ENCODE data around the gene NUBPL.

The NUBPL gene, protein sequence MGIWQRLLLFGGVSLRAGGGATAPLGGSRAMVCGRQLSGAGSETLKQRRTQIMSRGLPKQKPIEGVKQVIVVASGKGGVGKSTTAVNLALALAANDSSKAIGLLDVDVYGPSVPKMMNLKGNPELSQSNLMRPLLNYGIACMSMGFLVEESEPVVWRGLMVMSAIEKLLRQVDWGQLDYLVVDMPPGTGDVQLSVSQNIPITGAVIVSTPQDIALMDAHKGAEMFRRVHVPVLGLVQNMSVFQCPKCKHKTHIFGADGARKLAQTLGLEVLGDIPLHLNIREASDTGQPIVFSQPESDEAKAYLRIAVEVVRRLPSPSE
- total RNA-seq, result 8.1 to 16.8 (median 11.6) reads per million in 9 experiments

DNA sequence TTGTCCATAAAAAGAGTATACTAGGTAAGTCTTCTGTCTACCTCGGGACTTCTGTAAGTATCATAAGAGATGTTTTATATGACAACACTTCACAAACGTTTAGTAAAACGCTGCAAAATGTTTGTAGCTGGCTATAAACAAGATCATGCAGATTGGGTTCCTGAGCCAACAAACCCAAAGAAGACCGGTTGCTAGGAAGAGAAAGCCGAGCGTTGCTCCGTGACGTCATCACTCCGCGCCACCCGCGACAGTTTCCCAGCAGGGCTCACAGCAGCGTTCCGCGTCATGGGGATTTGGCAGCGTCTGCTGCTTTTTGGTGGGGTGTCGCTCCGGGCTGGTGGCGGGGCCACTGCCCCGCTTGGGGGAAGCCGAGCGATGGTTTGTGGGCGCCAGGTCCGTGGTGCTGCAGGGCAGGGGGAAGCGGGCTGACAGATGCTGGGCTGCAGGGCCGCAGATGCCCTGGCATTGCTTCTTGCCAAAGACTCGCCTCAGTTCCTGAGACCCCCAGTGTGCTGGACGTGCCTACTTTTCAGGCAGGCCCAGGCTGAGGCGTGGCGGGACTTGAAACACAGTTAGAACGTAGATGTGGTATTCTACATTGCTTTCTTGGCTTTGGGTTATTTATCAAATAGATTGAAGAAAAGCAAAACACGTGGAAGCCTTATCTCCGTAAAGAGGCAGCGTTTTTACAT lies at the start of gene NUBPL:
Gene NUBPL, plus strand, starts transcription at position 250 of the 692 bp plus-strand sequence. Its CDS starts 36 bp downstream, at position 286.
- H3K9me3 Mint-ChIP-seq, result no peaks in the 10 kb centered on the region
- peak within 1 kb of the TSS; percentile 89 to 94 for H3K4me3 Mint-ChIP-seq
- ATAC-seq (replicated peaks) (peak; percentile 96), DNase-seq (peak; percentile 97 to 99 (median 98))
- peak within 1 kb of the TSS; percentile 99 for H3K27ac Mint-ChIP-seq
- peaks cover 25% of the 10 kb centered on the region for H3K36me3 Mint-ChIP-seq (ENCODE audit: insufficient read depth)
- H3K27me3 Mint-ChIP-seq, result peaks cover 18 to 21% of the 10 kb centered on the region in 2 donors
- peaks cover 13 to 24% of the 10 kb centered on the region in 2 donors for H3K4me1 Mint-ChIP-seq (ENCODE audit: low read depth in 2 of 2)

DNA sequence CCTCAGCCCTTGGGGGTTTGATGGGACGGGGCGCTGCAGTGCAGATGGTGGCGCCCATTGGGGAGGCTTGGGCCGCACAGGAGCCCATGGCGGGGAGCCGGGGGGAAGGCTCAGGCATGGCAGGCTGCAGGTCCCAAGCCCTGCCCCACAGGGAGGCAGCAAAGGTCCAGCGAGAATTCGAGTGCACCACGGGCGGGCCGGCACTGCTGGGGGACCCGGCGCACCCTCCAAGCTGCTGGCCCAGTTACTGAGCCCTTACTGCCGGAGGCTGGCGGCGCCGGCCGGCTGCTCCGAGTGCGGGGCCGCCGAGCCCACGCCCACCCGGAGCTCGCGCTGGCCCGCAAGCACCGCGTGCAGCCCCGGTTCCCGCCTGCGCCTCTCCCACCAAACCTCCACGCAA lies 34.1 kb upstream of the NUBPL start:
- Mint-ChIP-seq H3K4me3 (no peak overlapping the region), H3K27me3 (peaks cover 14 to 29% of the 10 kb centered on the region in 2 donors), H3K4me1 (ENCODE audit: low read depth in 2 of 2) (no peaks in the 10 kb centered on the region), H3K36me3 (ENCODE audit: insufficient read depth) (peaks cover 3% of the 10 kb centered on the region), H3K9me3 (no peaks in the 10 kb centered on the region), H3K27ac (no peak overlapping the region)
- DNase-seq (no peak), ATAC-seq (replicated peaks) (no peak)

DNA sequence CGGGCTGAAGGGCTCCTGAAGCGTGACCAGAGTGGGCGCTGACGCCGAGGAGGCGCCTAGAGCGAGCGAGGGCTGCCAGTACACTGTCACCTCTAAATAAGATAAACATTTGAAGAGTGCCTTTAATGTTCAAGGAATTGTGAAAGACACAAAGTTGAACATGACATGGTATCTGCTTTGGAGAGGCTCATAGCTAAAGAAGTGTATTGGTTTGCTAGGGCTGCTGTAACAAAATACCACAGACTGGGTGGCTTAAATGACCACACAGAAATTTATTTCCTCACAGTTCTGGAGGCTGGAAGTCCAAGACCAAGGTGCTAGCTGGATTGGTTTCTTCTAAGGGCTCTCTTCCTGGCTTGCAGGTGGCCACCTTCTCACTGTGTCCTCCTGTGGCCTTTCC lies 33.7 kb upstream of the NUBPL start:
- no peak for ATAC-seq (replicated peaks)
- Mint-ChIP-seq H3K27me3 (peaks cover 16 to 25% of the 10 kb centered on the region in 2 donors), H3K36me3 (ENCODE audit: insufficient read depth) (peaks cover 3% of the 10 kb centered on the region), H3K4me3 (no peak overlapping the region), H3K27ac (no peak overlapping the region), H3K4me1 (ENCODE audit: low read depth in 2 of 2) (no peaks in the 10 kb centered on the region), H3K9me3 (no peaks in the 10 kb centered on the region)
- no peak for DNase-seq

DNA sequence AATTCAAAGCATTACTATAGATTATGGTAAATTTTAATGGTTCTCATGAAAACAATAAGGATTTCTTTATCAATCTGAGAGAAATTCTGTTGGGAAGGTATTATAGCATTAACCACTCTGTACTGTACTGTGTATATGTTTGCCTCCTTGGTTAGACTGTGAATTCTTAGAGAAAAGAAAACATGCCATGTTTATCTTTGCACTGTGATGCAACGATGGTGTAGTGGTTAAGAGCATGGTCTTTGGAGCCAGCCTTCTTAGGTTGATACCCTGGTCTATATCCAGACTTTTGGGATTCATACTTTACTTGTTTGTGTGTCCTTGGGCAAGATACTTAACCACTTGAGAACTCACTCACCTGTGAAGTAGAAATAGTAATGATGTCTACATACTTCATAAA lies 32.2 kb upstream of the NUBPL start:
- no peak overlapping the region for H3K27ac Mint-ChIP-seq
- ATAC-seq (replicated peaks) (no peak), DNase-seq (no peak)
- H3K4me1 Mint-ChIP-seq (ENCODE audit: low read depth in 2 of 2), result no peaks in the 10 kb centered on the region
- peaks cover 3% of the 10 kb centered on the region for H3K36me3 Mint-ChIP-seq (ENCODE audit: insufficient read depth)
- H3K9me3 Mint-ChIP-seq, result no peaks in the 10 kb centered on the region
- peaks cover 13 to 14% of the 10 kb centered on the region in 2 donors for H3K27me3 Mint-ChIP-seq
- no peak overlapping the region for H3K4me3 Mint-ChIP-seq

DNA sequence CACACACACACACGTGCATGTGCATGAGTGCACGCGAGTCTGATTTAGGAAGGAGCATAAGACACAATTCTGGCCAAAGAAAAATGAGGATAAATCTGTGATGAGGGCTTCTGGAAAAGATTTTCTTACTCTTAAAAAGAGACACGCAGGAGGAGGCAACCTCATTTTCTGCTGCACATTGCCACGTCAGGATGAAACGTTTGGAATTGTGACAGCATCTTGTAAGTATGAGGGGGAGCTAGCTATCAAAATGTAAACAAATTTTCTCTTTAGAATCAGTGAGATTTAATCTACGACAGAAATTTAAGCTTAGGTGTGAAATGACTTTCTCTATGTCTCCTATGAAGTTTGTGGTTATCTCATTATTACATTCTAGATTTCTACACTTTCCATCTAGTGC lies 31.1 kb upstream of the NUBPL start:
- H3K27ac Mint-ChIP-seq, result no peak overlapping the region
- ATAC-seq (replicated peaks) (no peak), DNase-seq (no peak)
- peaks cover 3% of the 10 kb centered on the region for H3K36me3 Mint-ChIP-seq (ENCODE audit: insufficient read depth)
- no peak overlapping the region for H3K4me3 Mint-ChIP-seq
- H3K9me3 Mint-ChIP-seq, result no peaks in the 10 kb centered on the region
- H3K4me1 Mint-ChIP-seq (ENCODE audit: low read depth in 2 of 2), result no peaks in the 10 kb centered on the region
- peaks cover 13 to 19% of the 10 kb centered on the region in 2 donors for H3K27me3 Mint-ChIP-seq

DNA sequence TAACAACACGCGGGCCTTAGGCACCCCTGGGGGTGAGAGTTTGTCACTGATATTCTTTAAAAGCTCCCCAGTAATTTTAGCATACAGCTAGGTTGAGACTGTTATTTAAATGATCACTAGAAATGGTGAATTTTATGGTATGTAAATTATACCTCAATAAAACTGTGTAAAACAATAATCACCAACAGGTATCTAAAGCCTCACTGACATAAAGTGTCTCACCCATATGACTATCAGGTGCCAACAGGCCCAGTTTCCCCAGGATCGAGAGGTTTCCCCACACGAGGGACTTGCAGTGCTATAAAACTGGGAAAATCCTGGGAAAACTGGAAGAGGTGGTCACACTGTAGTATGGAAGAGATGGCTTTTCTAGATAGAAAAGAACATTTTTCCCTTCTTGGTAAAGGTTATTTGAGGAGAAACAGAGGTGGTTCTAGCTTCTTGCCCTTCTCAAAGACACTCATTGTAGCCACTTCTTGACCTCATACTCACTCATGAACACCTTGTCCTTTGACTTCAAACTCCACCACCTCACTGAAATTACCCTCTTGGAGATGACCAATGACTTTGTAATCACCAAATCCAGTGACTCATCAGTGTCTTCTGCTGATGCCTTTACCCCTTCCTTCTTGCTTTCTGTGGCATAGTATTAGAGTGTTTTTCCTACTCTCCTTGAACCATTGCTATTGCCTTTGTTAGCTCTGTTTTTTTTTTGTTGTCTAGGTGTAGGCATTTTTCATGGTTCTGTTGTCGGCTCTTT lies 24.8 kb upstream of the NUBPL start:
- no peak for ATAC-seq (replicated peaks)
- no peak overlapping the region for H3K27ac Mint-ChIP-seq
- H3K4me3 Mint-ChIP-seq, result no peak overlapping the region
- no peaks in the 10 kb centered on the region for H3K36me3 Mint-ChIP-seq (ENCODE audit: insufficient read depth)
- no peak for DNase-seq
- H3K9me3 Mint-ChIP-seq, result no peaks in the 10 kb centered on the region
- H3K27me3 Mint-ChIP-seq, result peaks cover 37 to 47% of the 10 kb centered on the region in 2 donors
- no peaks in the 10 kb centered on the region for H3K4me1 Mint-ChIP-seq (ENCODE audit: low read depth in 2 of 2)

DNA sequence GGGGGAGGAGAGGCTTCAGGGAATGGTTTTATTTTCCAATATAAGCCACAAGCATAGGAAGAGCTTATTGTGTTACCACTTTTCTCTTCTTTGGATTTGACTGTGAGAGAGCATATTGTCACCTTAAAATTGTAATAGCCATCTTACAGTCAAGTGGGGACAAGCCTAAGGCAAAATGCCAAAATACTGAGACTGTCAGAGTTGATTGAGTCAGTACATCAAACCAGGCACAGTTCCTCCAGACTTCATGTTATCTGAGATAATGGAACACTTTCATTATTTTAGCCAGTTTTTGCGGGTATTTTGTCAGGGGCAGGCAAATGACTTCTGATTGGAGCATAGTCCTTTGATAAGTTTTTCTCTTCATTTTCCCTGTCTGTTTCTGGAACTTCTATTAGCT lies 19.5 kb upstream of the NUBPL start:
- H3K4me1 Mint-ChIP-seq (ENCODE audit: low read depth in 2 of 2), result no peaks in the 10 kb centered on the region
- peaks cover 33 to 45% of the 10 kb centered on the region in 2 donors for H3K27me3 Mint-ChIP-seq
- no peak for ATAC-seq (replicated peaks)
- no peak overlapping the region for H3K27ac Mint-ChIP-seq
- no peaks in the 10 kb centered on the region for H3K9me3 Mint-ChIP-seq
- no peak overlapping the region for H3K4me3 Mint-ChIP-seq
- no peaks in the 10 kb centered on the region for H3K36me3 Mint-ChIP-seq (ENCODE audit: insufficient read depth)
- DNase-seq, result no peak

DNA sequence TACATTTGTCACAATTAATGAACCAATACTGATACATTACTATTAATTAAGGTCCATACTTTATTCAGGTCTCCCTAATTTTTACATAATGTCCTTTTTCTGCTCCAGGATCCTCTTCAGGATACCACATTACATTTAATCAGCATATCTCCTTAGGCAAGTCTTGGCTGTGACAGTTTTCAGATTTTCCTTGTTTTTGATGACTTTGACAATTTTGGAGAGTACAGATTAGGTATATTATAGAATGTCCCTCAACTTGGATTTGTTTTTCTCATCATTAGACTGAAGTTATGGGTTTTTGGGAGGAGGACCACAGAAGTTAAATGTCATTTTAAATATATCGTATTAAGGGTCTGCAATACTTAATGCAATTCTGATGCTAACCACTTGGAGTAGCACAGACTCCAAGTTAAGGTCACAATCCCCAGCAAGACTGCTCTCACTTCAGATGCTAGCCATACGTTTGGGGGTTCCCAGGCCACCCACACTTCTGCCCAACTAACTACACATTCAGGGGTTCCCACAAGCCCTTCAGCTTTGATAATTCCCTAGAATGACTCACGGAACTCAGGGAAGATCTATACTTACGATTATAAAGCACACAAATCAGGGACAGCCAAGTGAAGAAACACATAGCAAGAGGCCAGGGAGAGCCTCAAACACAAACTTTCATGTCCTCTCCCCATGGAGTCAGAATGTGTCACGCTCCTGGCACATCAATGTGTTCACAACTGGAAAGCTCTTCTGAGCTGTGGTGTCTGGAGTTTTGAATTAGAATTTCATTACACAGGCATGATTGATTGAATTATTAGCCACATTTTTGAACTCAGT lies 17.0 kb upstream of the NUBPL start:
- DNase-seq (no peak), ATAC-seq (replicated peaks) (peak; percentile 44)
- Mint-ChIP-seq H3K9me3 (no peaks in the 10 kb centered on the region), H3K4me1 (ENCODE audit: low read depth in 2 of 2) (no peaks in the 10 kb centered on the region), H3K4me3 (no peak overlapping the region), H3K27ac (no peak overlapping the region), H3K27me3 (peaks cover 35 to 45% of the 10 kb centered on the region in 2 donors), H3K36me3 (ENCODE audit: insufficient read depth) (no peaks in the 10 kb centered on the region)

DNA sequence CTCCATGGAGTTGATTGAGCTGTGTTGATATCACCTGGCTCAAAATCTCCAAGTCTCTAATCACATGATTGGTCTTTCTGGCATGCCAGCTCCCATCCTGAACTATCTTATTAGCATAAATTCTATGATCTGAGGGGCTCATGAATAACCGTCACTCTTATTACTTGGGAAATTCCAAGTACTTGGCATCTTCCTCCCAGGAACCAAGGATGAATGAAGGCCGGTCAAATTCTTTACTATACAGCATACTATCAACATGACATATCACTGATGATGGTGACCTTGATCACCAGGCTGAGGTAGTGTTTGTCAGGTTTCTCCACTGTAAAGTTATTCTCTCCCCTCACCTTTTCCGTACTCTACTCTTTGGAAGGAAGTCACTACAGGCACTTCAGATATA lies 16.4 kb upstream of the NUBPL start:
- no peak for DNase-seq
- Mint-ChIP-seq H3K4me1 (ENCODE audit: low read depth in 2 of 2) (no peaks in the 10 kb centered on the region), H3K9me3 (no peaks in the 10 kb centered on the region), H3K36me3 (ENCODE audit: insufficient read depth) (no peaks in the 10 kb centered on the region), H3K4me3 (no peak overlapping the region), H3K27ac (no peak overlapping the region), H3K27me3 (peaks cover 42 to 49% of the 10 kb centered on the region in 2 donors)
- no peak for ATAC-seq (replicated peaks)

DNA sequence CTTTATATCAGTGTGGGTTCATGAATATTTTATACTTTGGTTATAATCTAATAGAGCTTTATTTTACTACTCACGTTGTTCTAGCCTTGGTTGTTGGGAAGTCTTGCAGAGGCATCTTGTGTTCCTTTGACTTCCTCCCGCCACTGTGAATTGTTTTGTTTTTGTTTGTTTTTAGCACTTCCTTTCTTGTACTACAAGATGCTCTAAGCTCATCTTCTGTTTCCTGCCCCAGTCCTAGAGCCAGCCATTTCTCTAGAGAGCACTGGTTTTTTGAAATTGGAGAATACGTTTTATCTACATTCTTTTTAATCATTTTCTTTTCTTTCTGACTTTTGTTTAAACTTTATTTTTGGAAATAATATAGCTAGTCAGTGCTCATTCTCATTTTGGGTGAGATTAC lies 15.9 kb upstream of the NUBPL start:
- DNase-seq (no peak), ATAC-seq (replicated peaks) (no peak)
- no peak overlapping the region for H3K4me3 Mint-ChIP-seq
- no peaks in the 10 kb centered on the region for H3K36me3 Mint-ChIP-seq (ENCODE audit: insufficient read depth)
- H3K27me3 Mint-ChIP-seq, result peaks cover 47 to 54% of the 10 kb centered on the region in 2 donors
- H3K4me1 Mint-ChIP-seq (ENCODE audit: low read depth in 2 of 2), result no peaks in the 10 kb centered on the region
- no peaks in the 10 kb centered on the region for H3K9me3 Mint-ChIP-seq
- H3K27ac Mint-ChIP-seq, result no peak overlapping the region

DNA sequence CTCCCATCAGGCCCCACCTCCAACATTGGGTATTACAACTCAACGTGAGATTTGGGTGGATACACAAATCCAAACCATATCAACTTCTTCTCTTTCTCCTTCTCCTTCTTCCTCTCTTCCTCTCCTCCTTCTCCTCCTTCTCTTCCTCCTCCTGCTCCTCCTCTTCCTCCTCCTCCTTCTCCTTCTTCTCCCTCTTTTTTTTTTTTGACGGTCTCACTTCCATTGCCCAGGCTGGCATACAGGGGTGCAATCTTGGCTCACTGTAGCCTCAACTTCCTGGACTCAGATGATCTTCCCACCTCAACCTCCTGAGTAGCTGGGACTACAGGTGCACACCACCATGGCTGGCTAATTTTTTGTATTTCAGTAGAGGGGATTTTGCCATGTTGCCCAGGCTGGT lies 11.4 kb upstream of the NUBPL start:
- Mint-ChIP-seq H3K27ac (no peak overlapping the region), H3K36me3 (ENCODE audit: insufficient read depth) (no peaks in the 10 kb centered on the region), H3K9me3 (no peaks in the 10 kb centered on the region), H3K27me3 (peaks cover 60 to 64% of the 10 kb centered on the region in 2 donors), H3K4me3 (no peak overlapping the region), H3K4me1 (ENCODE audit: low read depth in 2 of 2) (no peaks in the 10 kb centered on the region)
- no peak for ATAC-seq (replicated peaks)
- no peak for DNase-seq

DNA sequence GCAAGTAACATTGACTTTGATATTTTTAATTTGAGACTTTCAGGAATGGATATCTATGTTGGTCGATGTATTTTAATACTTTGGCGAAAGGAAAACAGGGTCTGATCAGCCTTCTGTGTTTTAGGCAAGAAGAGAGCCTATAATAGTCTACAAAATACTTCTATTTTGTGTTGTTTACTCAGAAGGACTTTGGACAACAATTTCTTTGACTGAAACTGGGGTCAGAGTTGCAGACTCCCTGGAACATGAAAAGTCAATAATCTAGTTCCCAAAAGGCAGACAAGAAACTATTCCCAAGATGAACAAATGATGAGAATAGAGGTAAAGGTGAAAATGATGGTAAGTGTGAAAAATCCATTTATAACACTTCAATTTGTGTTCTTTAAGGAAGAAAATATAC lies 10.6 kb upstream of the NUBPL start:
- DNase-seq, result no peak
- Mint-ChIP-seq H3K4me1 (ENCODE audit: low read depth in 2 of 2) (no peaks in the 10 kb centered on the region), H3K27me3 (peaks cover 68 to 72% of the 10 kb centered on the region in 2 donors), H3K4me3 (no peak overlapping the region), H3K27ac (no peak overlapping the region), H3K36me3 (ENCODE audit: insufficient read depth) (no peaks in the 10 kb centered on the region), H3K9me3 (no peaks in the 10 kb centered on the region)
- no peak for ATAC-seq (replicated peaks)

DNA sequence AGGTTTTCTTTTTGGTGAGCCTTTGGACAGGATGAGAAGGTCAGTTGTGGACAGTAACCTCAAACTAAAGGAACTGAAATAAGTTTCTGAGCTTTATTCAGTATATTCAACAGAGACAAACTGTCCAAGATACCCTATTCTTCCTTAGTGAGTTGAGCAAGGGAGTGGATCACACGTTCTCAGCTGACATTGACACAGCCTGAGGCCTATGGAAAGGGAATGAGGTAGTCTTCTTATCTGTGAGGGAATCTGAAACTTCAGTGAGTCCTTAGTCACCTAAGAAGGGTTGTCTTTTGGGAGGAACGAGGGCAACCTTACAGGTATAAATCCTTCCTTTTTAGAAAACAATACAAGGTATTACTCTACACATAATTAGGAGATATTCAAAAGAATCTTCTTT lies 5.0 kb upstream of the NUBPL start:
- DNase-seq, result no peak
- ATAC-seq (replicated peaks), result no peak
- no peaks in the 10 kb centered on the region for H3K9me3 Mint-ChIP-seq
- H3K4me3 Mint-ChIP-seq, result no peak overlapping the region
- no peak overlapping the region for H3K27ac Mint-ChIP-seq
- H3K36me3 Mint-ChIP-seq (ENCODE audit: insufficient read depth), result peaks cover 4% of the 10 kb centered on the region
- H3K27me3 Mint-ChIP-seq, result peaks cover 50 to 52% of the 10 kb centered on the region in 2 donors
- H3K4me1 Mint-ChIP-seq (ENCODE audit: low read depth in 2 of 2), result peaks cover 6 to 11% of the 10 kb centered on the region in 2 donors
